Activated CD4-positive, alpha-beta memory T cell treated with anti-CD3 and anti-CD28 coated beads, Interleukin-2, amount 10 ng/mL, durations not matched to agents 7 days and 5 days (primary cell): ENCODE data around the gene PREB. TPM values are rescaled to one million over a fixed set of nuclear protein-coding genes. Genes with fewer than 3 reads are reported as not detected.
"Not testable (repeated sequence)": the region's sequence is repeated elsewhere in the genome, so short reads cannot be mapped to it uniquely, and the experiment has no call there.

Experiments
- CTCF ChIA-PET: fragments of 350-600 bp; sonication (Branson Sonifier 250); formaldehyde crosslinking; loops from one replicate; lab custom pipeline; 2021; ENCODE audit warnings: antibody characterized with exemption, inconsistent platforms; lab: Charles Lee
- POLR2A ChIA-PET: fragments of 350-600 bp; sonication (Branson Sonifier 250); formaldehyde crosslinking; loops from one replicate; lab custom pipeline; 2021; ENCODE audit warnings: antibody characterized with exemption; lab: Charles Lee
- DNase-seq: peaks from one replicate; pipeline ENCODE4 v3.0.0-alpha.2; 2020
- H3K27ac Mint-ChIP-seq: one replicate; pipeline ENCODE4 v1.8.0; 2021; ENCODE audit warnings: mild to moderate bottlenecking, mixed read lengths
- H3K27me3 Mint-ChIP-seq: one replicate; pipeline ENCODE4 v1.8.0; 2021; ENCODE audit warnings: mixed read lengths
- H3K36me3 Mint-ChIP-seq: one replicate; pipeline ENCODE4 v1.8.0; 2021; ENCODE audit warnings: low read depth, mixed read lengths
- H3K4me1 Mint-ChIP-seq: one replicate; pipeline ENCODE4 v1.8.0; 2021; ENCODE audit warnings: mixed read lengths
- H3K4me3 Mint-ChIP-seq: one replicate; pipeline ENCODE4 v1.8.0; 2021; ENCODE audit warnings: mild to moderate bottlenecking, mixed read lengths
- H3K9me3 Mint-ChIP-seq: one replicate; pipeline ENCODE4 v1.8.0; 2021; ENCODE audit warnings: mixed read lengths
- total RNA-seq, 2 experiments: library from RNA; stranded (reverse); gene quantifications; one replicate each; pipeline ENCODE4 v1.2.3, GENCODE V29; 2021

PREB gene
- 10 to 100 TPM; 67.4 to 72.7 TPM for total RNA-seq

- peak; percentile 98 for DNase-seq
- Mint-ChIP-seq H3K4me1 (peaks cover 34% of the 10 kb centered on the region), H3K27ac (peak within 1 kb of the TSS; percentile 96), H3K27me3 (no peaks in the 10 kb centered on the region), H3K9me3 (no peaks in the 10 kb centered on the region), H3K36me3 (peaks cover 40% of the 10 kb centered on the region), H3K4me3 (peak within 1 kb of the TSS; percentile 96)
- ChIA-PET CTCF (interaction anchor here (0.6 to 2.9 kb wide), 17 partner anchors 11 to 172 kb away, joined by 3 to 26 read pairs (median 4); partner anchors contain the start of genes ABHD1, OST4 and TRIM54), POLR2A (interaction anchor here (0.7 to 5.4 kb wide), 14 partner anchors 8 to 294 kb away, joined by 3 to 57 read pairs (median 7); partner anchors contain the start of genes ABHD1, AGBL5, ATRAID and MPV17)
Observed at GRCh38 chr2:27133905-27134780, at the start of gene PREB. Gene PREB (minus strand): TSS chr2:27134636. CDS start chr2:27134421, 215 bp downstream.

GRCh38 chr2:27184115-27184514 lies 49.7 kb upstream of the PREB start:
- Mint-ChIP-seq H3K27ac (no peak overlapping the region), H3K27me3 (peaks cover 38% of the 10 kb centered on the region), H3K9me3 (no peaks in the 10 kb centered on the region), H3K4me1 (no peaks in the 10 kb centered on the region), H3K36me3 (no peaks in the 10 kb centered on the region), H3K4me3 (no peak overlapping the region)
- ChIA-PET POLR2A (interaction anchor here (0.9 to 1.4 kb wide), 2 partner anchors 28 to 34 kb away, joined by 3 to 4 read pairs; partner anchors contain the start of genes ATRAID and SLC5A6), CTCF (interaction anchor here (0.9 kb wide), 1 partner anchor 196 kb away, joined by 3 read pairs; no protein-coding TSS in a partner anchor)
- no peak for DNase-seq

GRCh38 chr2:27182346-27182745 lies 47.9 kb upstream of the PREB start:
- DNase-seq = no peak
- POLR2A ChIA-PET = no interaction called here
- no peak overlapping the region for H3K4me3 Mint-ChIP-seq
- H3K9me3 Mint-ChIP-seq = no peaks in the 10 kb centered on the region
- no peak overlapping the region for H3K27ac Mint-ChIP-seq
- H3K4me1 Mint-ChIP-seq = no peaks in the 10 kb centered on the region
- no peaks in the 10 kb centered on the region for H3K36me3 Mint-ChIP-seq
- H3K27me3 Mint-ChIP-seq = peaks cover 45% of the 10 kb centered on the region
- CTCF ChIA-PET = interaction anchor here (1.4 kb wide), 1 partner anchor 9 kb away, joined by 3 read pairs; no protein-coding TSS in a partner anchor

- no peaks in the 10 kb centered on the region for H3K36me3 Mint-ChIP-seq
- H3K27ac Mint-ChIP-seq = no peak overlapping the region
- CTCF ChIA-PET = interaction anchor here (1.1 to 1.4 kb wide), 2 partner anchors 10 to 46 kb away, joined by 3 to 4 read pairs; partner anchors contain the start of gene PREB
- POLR2A ChIA-PET = no interaction called here
- no peak overlapping the region for H3K4me3 Mint-ChIP-seq
- DNase-seq = no peak
- no peaks in the 10 kb centered on the region for H3K9me3 Mint-ChIP-seq
- H3K27me3 Mint-ChIP-seq = peaks cover 39% of the 10 kb centered on the region
- H3K4me1 Mint-ChIP-seq = no peaks in the 10 kb centered on the region
Observed at GRCh38 chr2:27179344-27180000, 45.0 kb upstream of the PREB start.

GRCh38 chr2:27178469-27178868 lies 44.0 kb upstream of the PREB start:
- Mint-ChIP-seq H3K9me3 (no peaks in the 10 kb centered on the region), H3K27ac (no peak overlapping the region), H3K4me1 (no peaks in the 10 kb centered on the region), H3K4me3 (no peak overlapping the region), H3K36me3 (no peaks in the 10 kb centered on the region), H3K27me3 (peaks cover 36% of the 10 kb centered on the region)
- POLR2A ChIA-PET = interaction anchor here (0.9 kb wide), 1 partner anchor 101 kb away, joined by 3 read pairs; no protein-coding TSS in a partner anchor
- no peak for DNase-seq
- CTCF ChIA-PET = interaction anchor here (0.8 to 1.4 kb wide), 3 partner anchors 9 to 45 kb away, joined by 3 to 4 read pairs (median 3); partner anchors contain the start of gene PREB

- CTCF ChIA-PET = interaction anchor here (0.8 kb wide), 1 partner anchor 14 kb away, joined by 3 read pairs; no protein-coding TSS in a partner anchor
- no peaks in the 10 kb centered on the region for H3K36me3 Mint-ChIP-seq
- no peak overlapping the region for H3K27ac Mint-ChIP-seq
- H3K4me1 Mint-ChIP-seq = no peaks in the 10 kb centered on the region
- H3K27me3 Mint-ChIP-seq = peaks cover 36% of the 10 kb centered on the region
- POLR2A ChIA-PET = interaction anchor here (0.9 kb wide), 1 partner anchor 102 kb away, joined by 3 read pairs; no protein-coding TSS in a partner anchor
- DNase-seq = no peak
- no peaks in the 10 kb centered on the region for H3K9me3 Mint-ChIP-seq
- H3K4me3 Mint-ChIP-seq = no peak overlapping the region
Observed at GRCh38 chr2:27177441-27178351, 43.3 kb upstream of the PREB start.

- H3K27me3 Mint-ChIP-seq = peaks cover 31% of the 10 kb centered on the region
- POLR2A ChIA-PET, H3K9me3 Mint-ChIP-seq, H3K36me3 Mint-ChIP-seq, H3K4me3 Mint-ChIP-seq, H3K27ac Mint-ChIP-seq, DNase-seq, H3K4me1 Mint-ChIP-seq: not testable (repeated sequence)
- CTCF ChIA-PET = interaction anchor here (0.5 to 1.5 kb wide), 3 partner anchors 12 to 103 kb away, joined by 3 read pairs; no protein-coding TSS in a partner anchor
Observed at GRCh38 chr2:27175781-27176180, 41.3 kb upstream of the PREB start.

- Mint-ChIP-seq H3K4me1 (peaks cover 1% of the 10 kb centered on the region), H3K9me3 (no peaks in the 10 kb centered on the region), H3K4me3 (no peak overlapping the region), H3K36me3 (no peaks in the 10 kb centered on the region), H3K27ac (no peak overlapping the region), H3K27me3 (peaks cover 30% of the 10 kb centered on the region)
- DNase-seq = no peak
- CTCF ChIA-PET = interaction anchor here (0.8 to 1.5 kb wide), 3 partner anchors 9 to 104 kb away, joined by 3 read pairs; no protein-coding TSS in a partner anchor
- POLR2A ChIA-PET = no interaction called here
Observed at GRCh38 chr2:27175330-27175729, 40.9 kb upstream of the PREB start.

- H3K27ac Mint-ChIP-seq = no peak overlapping the region
- POLR2A ChIA-PET = no interaction called here
- no peak for DNase-seq
- H3K9me3 Mint-ChIP-seq = no peaks in the 10 kb centered on the region
- peaks cover 3% of the 10 kb centered on the region for H3K4me1 Mint-ChIP-seq
- H3K36me3 Mint-ChIP-seq = no peaks in the 10 kb centered on the region
- peaks cover 30% of the 10 kb centered on the region for H3K27me3 Mint-ChIP-seq
- CTCF ChIA-PET = interaction anchor here (1.1 to 1.5 kb wide), 2 partner anchors 8 to 17 kb away, joined by 3 read pairs; no protein-coding TSS in a partner anchor
- H3K4me3 Mint-ChIP-seq = no peak overlapping the region
Observed at GRCh38 chr2:27174638-27175037, 40.2 kb upstream of the PREB start.

- H3K27me3 Mint-ChIP-seq = peaks cover 14% of the 10 kb centered on the region
- CTCF ChIA-PET = interaction anchor here (1.2 to 3.2 kb wide), 8 partner anchors 11 to 121 kb away, joined by 3 to 28 read pairs (median 9); partner anchors contain the start of gene ABHD1
- H3K9me3 Mint-ChIP-seq = no peaks in the 10 kb centered on the region
- DNase-seq = no peak
- no peak overlapping the region for H3K4me3 Mint-ChIP-seq
- POLR2A ChIA-PET = no interaction called here
- no peak overlapping the region for H3K27ac Mint-ChIP-seq
- peaks cover 3% of the 10 kb centered on the region for H3K4me1 Mint-ChIP-seq
- no peaks in the 10 kb centered on the region for H3K36me3 Mint-ChIP-seq
Observed at GRCh38 chr2:27171351-27171848, 37.0 kb upstream of the PREB start.

GRCh38 chr2:27170581-27171337 lies 36.3 kb upstream of the PREB start:
- DNase-seq = no peak
- ChIA-PET CTCF (interaction anchor here (1.0 to 3.2 kb wide), 13 partner anchors 11 to 259 kb away, joined by 3 to 28 read pairs (median 9); partner anchors contain the start of genes ABHD1 and PREB), POLR2A (no interaction called here)
- Mint-ChIP-seq H3K27me3 (peaks cover 13% of the 10 kb centered on the region), H3K4me3 (no peak overlapping the region), H3K27ac (no peak overlapping the region), H3K9me3 (no peaks in the 10 kb centered on the region), H3K36me3 (no peaks in the 10 kb centered on the region), H3K4me1 (peaks cover 3% of the 10 kb centered on the region)
